ENCODE data around the gene METTL27. TPM values are rescaled to one million over a fixed set of nuclear protein-coding genes. Genes with fewer than 3 reads are reported as not detected.
"Not testable (repeated sequence)": the region's sequence is repeated elsewhere in the genome, so short reads cannot be mapped to it uniquely, and the experiment has no call there.

Gene METTL27
- total and polyA plus RNA-seq, 12 donors = 0.16 to 1.3 (median 0.42) TPM; not detected in 3

GRCh38 chr7:73791170-73791690, 51.1 kb downstream of the METTL27 start:
- not testable (repeated sequence) for H3K27ac ChIP-seq, H3K4me1 ChIP-seq, H3K4me3 ChIP-seq, ATAC-seq, DNase-seq, H3K36me3 ChIP-seq
- Histone ChIP-seq H3K9me3 (peaks cover 0 to 14% (median 0%) of the 10 kb centered on the region in 11 donors), H3K27me3 (peaks cover 0 to 22% (median 0%) of the 10 kb centered on the region in 7 donors)
- intact Hi-C loops (cut with DNase I) = loop anchor here in 1 of 10 donors (10.0 kb wide), 1 partner anchor 64 kb away; no protein-coding TSS in a partner anchor
- 88 to 95% methylated on average over 7 of the region's 7 CpGs for WGBS, 2 donors

GRCh38 chr7:73789051-73789450, 53.3 kb downstream of the METTL27 start:
- Histone ChIP-seq H3K4me3 (no peak overlapping the region), H3K9me3 (peaks cover 0 to 14% (median 0%) of the 10 kb centered on the region in 11 donors), H3K4me1 (no peaks in the 10 kb centered on the region), H3K27ac (no peak overlapping the region), H3K27me3 (peaks cover 0 to 7% (median 0%) of the 10 kb centered on the region in 7 donors), H3K36me3 (no peaks in the 10 kb centered on the region)
- intact Hi-C loops (cut with DNase I) = no loop called here
- 88 to 91% methylated on average over 4 of the region's 4 CpGs for WGBS, 2 donors
- TF ChIP-seq CTCF (IDR thresholded peaks at IDR 0.05) = no peak
- DNase-seq = no peak
- no peak for ATAC-seq

GRCh38 chr7:73787786-73788048, 54.6 kb downstream of the METTL27 start:
- H3K4me3 ChIP-seq; ATAC-seq; intact Hi-C loops (cut with DNase I); H3K27ac ChIP-seq; H3K36me3 ChIP-seq; H3K27me3 ChIP-seq; H3K4me1 ChIP-seq; DNase-seq: not testable (repeated sequence)
- H3K9me3 ChIP-seq = peaks cover 0 to 14% (median 0%) of the 10 kb centered on the region in 11 donors
- 84 to 90% methylated on average over 1 of the region's 1 CpG for WGBS, 2 donors

- Histone ChIP-seq H3K4me1 (no peaks in the 10 kb centered on the region), H3K9me3 (peaks cover 0 to 21% (median 0%) of the 10 kb centered on the region in 11 donors), H3K36me3 (no peaks in the 10 kb centered on the region), H3K4me3 (no peak overlapping the region), H3K27ac (no peak overlapping the region), H3K27me3 (peaks cover 0 to 7% (median 0%) of the 10 kb centered on the region in 7 donors)
- DNase-seq = no peak
- intact Hi-C loops (cut with DNase I) = no loop called here
- no peak for ATAC-seq
- no peak for TF ChIP-seq CTCF (IDR thresholded peaks at IDR 0.05)
- WGBS, 2 donors = 83% methylated on average over 1 of the region's 1 CpG
These were observed 55.7 kb downstream of the METTL27 start for GRCh38 chr7:73786588-73786987.

Other genes with a start within 250 kb of the METTL27 start
- gene MLXIPL, start 218.0 kb downstream of the METTL27 start, total RNA-seq = 1 to 10 TPM in 5 of 10 donors, under 1 TPM in 3, not detected in 2; 0.28 to 8.5 (median 1.9) TPM
- gene MLXIPL, start 218.0 kb downstream of the METTL27 start, polyA plus RNA-seq = 10 to 100 TPM in 1 of 2 donors, 1 to 10 TPM in 1; 2.8 to 22.8 TPM
- 1 to 10 TPM; 1.1 to 3.6 (median 2.2) TPM for gene VPS37D, start 174.7 kb downstream of the METTL27 start, total RNA-seq
- gene VPS37D, start 174.7 kb downstream of the METTL27 start, polyA plus RNA-seq = 1 to 10 TPM; 1.2 to 1.4 TPM
- gene DNAJC30, start 159.1 kb downstream of the METTL27 start, total RNA-seq = 10 to 100 TPM; 12.1 to 20.8 (median 15.8) TPM
- 1 to 10 TPM; 9.1 TPM for gene DNAJC30, start 159.1 kb downstream of the METTL27 start, polyA plus RNA-seq
- 10 to 100 TPM; 63.4 to 89.9 (median 66.8) TPM for gene BUD23, start 158.9 kb downstream of the METTL27 start, total RNA-seq
- gene BUD23, start 158.9 kb downstream of the METTL27 start, polyA plus RNA-seq = 100 to 1,000 TPM; 123 to 134 TPM
- 1 to 10 TPM in 9 of 10 donors, under 1 TPM in 1; 0.88 to 2.7 (median 1.8) TPM for gene STX1A, start 122.8 kb downstream of the METTL27 start, total RNA-seq
- 1 to 10 TPM; 2.5 to 3.4 TPM for gene STX1A, start 122.8 kb downstream of the METTL27 start, polyA plus RNA-seq
- 10 to 100 TPM; 20.0 to 36.8 (median 29.6) TPM for gene ABHD11, start 103.7 kb downstream of the METTL27 start, total RNA-seq
- 10 to 100 TPM; 26.8 to 36.6 TPM for gene ABHD11, start 103.7 kb downstream of the METTL27 start, polyA plus RNA-seq
- gene CLDN3, start 72.2 kb downstream of the METTL27 start, total RNA-seq = not detected
- not detected for gene CLDN3, start 72.2 kb downstream of the METTL27 start, polyA plus RNA-seq
- gene CLDN4, start 11.5 kb downstream of the METTL27 start, total RNA-seq = under 1 TPM in 2 of 10 donors, not detected in 8; 0.14 to 0.30 TPM
- under 1 TPM in 1 of 2 donors, not detected in 1; 0.03 TPM for gene CLDN4, start 11.5 kb downstream of the METTL27 start, polyA plus RNA-seq
- gene TMEM270, start 18.6 kb upstream of the METTL27 start, total RNA-seq = not detected
- not detected for gene TMEM270, start 18.6 kb upstream of the METTL27 start, polyA plus RNA-seq
- gene ELN, start 185.7 kb upstream of the METTL27 start, total RNA-seq = 10 to 100 TPM; 14.2 to 65.0 (median 22.0) TPM
- gene ELN, start 185.7 kb upstream of the METTL27 start, polyA plus RNA-seq = 10 to 100 TPM; 65.8 to 99.8 TPM
- gene LIMK1, start 241.3 kb upstream of the METTL27 start, total RNA-seq = 10 to 100 TPM in 5 of 10 donors, 1 to 10 TPM in 5; 6.1 to 17.3 (median 9.9) TPM
- gene LIMK1, start 241.3 kb upstream of the METTL27 start, polyA plus RNA-seq = 1 to 10 TPM; 5.0 to 6.6 TPM

Data from heart right ventricle (tissue), 16 donors.